ENCODE results near the gene DOCK1.

DNA sequence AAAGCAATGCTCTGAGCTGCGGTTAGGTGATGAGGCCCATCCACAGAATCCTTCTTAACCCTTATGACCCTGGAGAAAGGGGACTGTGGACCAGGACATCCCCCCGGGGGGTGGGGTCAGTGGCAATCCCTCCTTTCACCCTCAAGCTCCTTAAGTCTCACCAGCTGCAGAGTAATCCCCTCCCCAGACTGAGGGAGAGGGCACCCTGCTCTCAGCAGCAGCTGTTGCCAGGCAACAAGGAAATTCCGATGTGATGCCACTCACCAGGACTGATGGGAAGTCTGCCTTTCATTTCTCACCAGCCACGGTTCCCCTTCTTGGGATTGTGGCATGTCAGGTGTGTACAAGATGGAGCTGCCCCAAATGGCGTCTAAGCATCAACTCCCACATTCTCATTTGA, 129.6 kb downstream of the DOCK1 start:
- TF ChIP-seq POLR2A (IDR thresholded peaks at IDR 0.05; ENCODE audit: low read depth, low read length) (no peak), POLR2AphosphoS5 (IDR thresholded peaks at IDR 0.05; ENCODE audit: low read depth, low read length) (no peak), POU2F2 (IDR thresholded peaks at IDR 0.05; ENCODE audit: low read depth, low read length) (no peak), TAF1 (IDR thresholded peaks at IDR 0.05; ENCODE audit: low read depth, low read length) (no peak), PAX5 (IDR thresholded peaks at IDR 0.05; ENCODE audit: insufficient read depth, low read length, severe bottlenecking) (no peak)

All from GM12891 (cell line).